Activated T-helper 1 cell treated with anti-CD3 and anti-CD28 coated beads, Interleukin-12 subunit alpha, Interleukin-12 subunit beta, Interleukin-2, Interleukin-4 antibody, amounts not matched to agents 30 ng/mL and 10 ng/mL and 1 ng/mL, durations not matched to agents 14 hours and 24 hours and 36 hours (primary cell): ENCODE data around the gene VAMP2. TPM values are rescaled to one million over a fixed set of nuclear protein-coding genes. Genes with fewer than 3 reads are reported as not detected.

Source experiments
- DNase-seq: peaks from one replicate; pipeline ENCODE4 v3.0.0; 2021; ENCODE audit warnings: low spot score
- H3K27ac Mint-ChIP-seq: one replicate; pipeline ENCODE4 v1.8.0; 2021; ENCODE audit warnings: mild to moderate bottlenecking, mixed read lengths
- H3K27me3 Mint-ChIP-seq: one replicate; pipeline ENCODE4 v1.8.0; 2022; ENCODE audit warnings: mild to moderate bottlenecking, moderate library complexity, mixed read lengths; ENCODE audit not compliant: insufficient read depth
- H3K36me3 Mint-ChIP-seq: one replicate; pipeline ENCODE4 v1.8.0; 2021; ENCODE audit warnings: low read depth, mixed read lengths
- H3K4me1 Mint-ChIP-seq: one replicate; pipeline ENCODE4 v1.8.0; 2021; ENCODE audit warnings: low read depth, mixed read lengths
- H3K4me3 Mint-ChIP-seq: one replicate; pipeline ENCODE4 v1.8.0; 2021; ENCODE audit warnings: mild to moderate bottlenecking, moderate library complexity, mixed read lengths
- H3K9me3 Mint-ChIP-seq: one replicate; pipeline ENCODE4 v1.8.0; 2021; ENCODE audit warnings: mixed read lengths
- intact Hi-C: fragments of 100-400 bp; cut with micrococcal nuclease; formaldehyde crosslinking; loops from one replicate; pipeline ENCODE4 v1.15.1; 2024
- total RNA-seq: library from RNA; stranded (reverse); gene quantifications from 2 replicates; pipeline ENCODE4 v1.2.3, GENCODE V29; 2022

VAMP2 gene, protein sequence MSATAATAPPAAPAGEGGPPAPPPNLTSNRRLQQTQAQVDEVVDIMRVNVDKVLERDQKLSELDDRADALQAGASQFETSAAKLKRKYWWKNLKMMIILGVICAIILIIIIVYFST
- total RNA-seq: 54.7 and 55.9 TPM in 2 replicates

DNA sequence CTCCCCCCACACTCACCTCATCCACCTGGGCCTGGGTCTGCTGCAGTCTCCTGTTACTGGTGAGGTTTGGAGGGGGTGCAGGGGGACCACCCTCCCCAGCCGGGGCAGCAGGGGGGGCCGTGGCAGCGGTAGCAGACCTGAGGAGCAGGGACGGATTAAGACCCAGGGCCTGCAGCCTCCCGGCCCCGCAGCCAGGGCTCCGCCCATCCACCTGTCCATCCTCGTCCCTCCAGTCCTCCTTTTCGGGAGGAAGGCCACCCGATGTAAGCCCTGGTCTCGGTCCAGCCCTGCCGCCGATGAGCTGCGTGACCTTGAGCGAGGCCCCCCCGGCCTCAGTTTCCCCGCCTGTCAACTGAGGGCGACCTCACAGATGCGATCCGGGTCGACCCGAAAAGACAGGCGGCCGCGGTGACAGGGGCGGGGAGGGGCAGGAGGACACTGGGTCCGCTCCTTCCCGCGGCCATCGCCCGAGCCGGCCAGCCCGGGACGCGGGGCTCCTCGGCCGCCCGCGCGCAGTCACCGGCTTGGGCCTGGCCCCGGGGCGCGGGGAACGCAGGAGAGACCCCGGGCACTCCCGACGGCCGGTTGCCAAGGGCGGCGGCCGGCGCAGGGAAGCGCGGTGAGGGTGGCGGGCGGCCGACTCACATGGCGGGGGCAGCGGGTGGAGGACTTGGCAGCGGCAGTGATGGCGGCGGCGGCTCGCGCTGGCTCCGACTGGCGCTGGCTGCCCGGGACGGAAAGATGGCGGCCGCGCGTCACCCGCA is at the start of gene VAMP2:
TSS of gene VAMP2 (minus strand) at position 716 of the 764 bp plus-strand sequence. CDS start at position 647, 69 bp downstream.
- H3K4me1 Mint-ChIP-seq: peaks cover 60% of the 10 kb centered on the region

DNA sequence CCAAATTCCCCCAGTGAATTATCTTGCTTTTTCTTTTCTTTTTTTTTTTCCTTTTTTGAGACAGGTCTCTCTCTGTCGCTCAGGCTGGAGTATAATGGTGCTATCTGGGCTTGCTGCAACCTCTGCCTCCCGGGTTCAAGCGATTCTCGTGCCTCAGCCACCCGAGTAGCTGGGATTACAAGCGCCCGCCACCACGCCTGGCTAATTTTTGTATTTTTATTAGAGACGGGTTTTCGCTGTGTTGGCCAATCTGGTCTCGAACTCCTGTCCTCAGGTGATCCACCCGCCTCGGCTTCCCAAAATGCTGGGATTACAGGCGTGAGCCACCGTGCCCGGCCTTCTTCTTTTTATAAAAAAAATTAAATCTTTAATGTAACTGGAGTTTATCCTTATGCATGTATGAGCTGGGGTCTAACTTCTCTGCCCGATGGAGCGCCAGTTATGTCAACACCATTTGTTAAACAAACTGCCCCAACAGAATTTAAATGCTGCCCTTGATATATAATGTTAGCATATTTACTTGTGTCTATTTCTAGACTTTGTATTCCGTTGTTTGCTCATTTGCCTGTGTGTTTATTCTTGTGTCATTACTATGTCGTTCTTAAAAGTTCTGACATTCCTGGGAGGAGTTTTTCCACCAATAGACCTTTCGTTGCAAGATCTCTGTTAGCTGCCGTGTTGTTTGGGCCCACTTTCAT is 48.2 kb upstream of the VAMP2 start:
- no peaks in the 10 kb centered on the region for H3K27me3 Mint-ChIP-seq

More for the DNA sequence above, at the start of gene VAMP2:
- intact Hi-C loops: no loop called here
- Mint-ChIP-seq H3K4me3 (peak within 1 kb of the TSS; percentile 88), H3K27ac (peak within 1 kb of the TSS; percentile 99), H3K27me3 (no peaks in the 10 kb centered on the region), H3K9me3 (no peaks in the 10 kb centered on the region), H3K36me3 (peaks cover 27% of the 10 kb centered on the region)
- DNase-seq: peak; percentile 84

DNA sequence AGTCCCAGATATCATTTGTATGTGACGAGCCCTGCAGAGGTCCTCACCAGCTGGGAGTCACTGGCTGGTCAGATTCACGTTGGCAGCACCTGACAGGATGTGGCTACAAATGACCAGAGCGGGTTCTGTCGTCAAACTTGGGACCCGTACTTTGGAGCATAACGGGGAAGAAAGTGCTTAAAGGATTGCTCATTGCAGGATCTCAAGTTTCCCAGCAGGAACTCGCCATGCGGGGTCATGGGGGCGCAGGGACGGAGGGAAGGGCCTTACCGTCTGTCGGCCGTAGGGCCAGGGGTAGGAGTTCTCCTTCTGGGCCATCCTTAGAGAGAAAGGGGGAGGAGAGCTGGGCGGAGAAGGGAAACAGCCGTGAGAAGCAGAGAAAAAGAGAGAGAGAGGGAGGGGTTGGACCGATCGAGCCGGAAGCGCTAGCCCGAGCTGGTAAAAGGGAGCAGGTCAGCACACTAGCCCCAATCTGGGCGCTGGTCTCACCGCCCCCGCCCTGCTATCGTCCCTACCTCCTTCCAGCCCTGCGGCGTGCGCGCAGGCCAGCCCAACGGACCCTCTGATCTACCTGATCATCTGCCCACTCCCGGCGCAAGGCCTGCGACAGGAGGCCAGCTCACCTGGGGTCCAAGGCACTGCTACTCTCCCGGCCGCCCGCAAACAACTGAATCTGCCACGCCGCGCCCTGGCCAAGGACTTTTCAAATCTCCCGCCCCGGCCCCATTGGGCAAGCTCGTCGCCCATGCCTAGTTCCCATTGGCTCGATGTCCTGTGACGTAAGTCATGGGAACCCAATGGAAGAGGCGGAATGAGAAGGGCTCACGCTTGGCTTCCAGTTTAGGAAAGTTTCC is 47.4 kb upstream of the VAMP2 start, which contains the start of gene AURKB:
TSS of gene AURKB (minus strand) at position 669 of the 854 bp plus-strand sequence. CDS start at position 318, 351 bp downstream.
- Mint-ChIP-seq H3K27me3 (no peaks in the 10 kb centered on the region), H3K27ac (peak within 1 kb of the TSS; percentile 94), H3K4me3 (peak within 1 kb of the TSS; percentile 96)

More for the DNA sequence above, 48.2 kb upstream of the VAMP2 start:
- no peaks in the 10 kb centered on the region for H3K9me3 Mint-ChIP-seq
- intact Hi-C loops: loop anchor here (1.0 to 5.0 kb wide), 5 partner anchors 9 to 36 kb away; partner anchors contain the start of genes CTC1 and PFAS
- H3K4me1 Mint-ChIP-seq: peaks cover 34% of the 10 kb centered on the region
- H3K36me3 Mint-ChIP-seq: peaks cover 14% of the 10 kb centered on the region
- H3K27ac Mint-ChIP-seq: peak overlapping the region; percentile 94
- H3K4me3 Mint-ChIP-seq: peak overlapping the region; percentile 96
- no peak for DNase-seq

DNA sequence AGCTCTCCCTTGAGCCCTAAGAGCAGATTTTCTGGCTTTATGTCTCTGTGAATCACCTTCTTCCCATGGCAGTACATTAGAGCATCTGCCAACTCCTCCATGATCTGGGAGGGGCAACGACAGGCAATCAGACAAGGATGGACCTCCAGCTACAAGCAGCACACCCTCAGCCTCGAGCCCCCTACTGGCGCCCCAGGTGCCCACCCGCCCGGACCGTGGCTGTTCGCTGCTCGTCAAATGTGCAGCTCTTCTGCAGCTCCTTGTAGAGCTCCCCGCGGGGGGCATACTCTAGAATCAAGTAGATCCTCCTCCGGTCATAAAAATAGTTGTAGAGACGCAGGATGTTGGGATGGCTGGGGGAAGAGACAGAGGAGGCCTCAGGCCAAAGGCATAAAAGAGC is 43.8 kb upstream of the VAMP2 start:
- Mint-ChIP-seq H3K27me3 (no peaks in the 10 kb centered on the region), H3K4me1 (peaks cover 29% of the 10 kb centered on the region), H3K36me3 (peaks cover 27% of the 10 kb centered on the region), H3K9me3 (no peaks in the 10 kb centered on the region), H3K4me3 (no peak overlapping the region), H3K27ac (no peak overlapping the region)
- DNase-seq: no peak
- intact Hi-C loops: no loop called here

More for the DNA sequence above, 47.4 kb upstream of the VAMP2 start, which contains the start of gene AURKB:
- intact Hi-C loops: loop anchor here (1.0 to 5.0 kb wide), 5 partner anchors 10 to 37 kb away; partner anchors contain the start of genes CTC1 and PFAS
- DNase-seq: peak; percentile 91
- H3K4me1 Mint-ChIP-seq: peaks cover 34% of the 10 kb centered on the region
- no peaks in the 10 kb centered on the region for H3K9me3 Mint-ChIP-seq
- peaks cover 16% of the 10 kb centered on the region for H3K36me3 Mint-ChIP-seq

DNA sequence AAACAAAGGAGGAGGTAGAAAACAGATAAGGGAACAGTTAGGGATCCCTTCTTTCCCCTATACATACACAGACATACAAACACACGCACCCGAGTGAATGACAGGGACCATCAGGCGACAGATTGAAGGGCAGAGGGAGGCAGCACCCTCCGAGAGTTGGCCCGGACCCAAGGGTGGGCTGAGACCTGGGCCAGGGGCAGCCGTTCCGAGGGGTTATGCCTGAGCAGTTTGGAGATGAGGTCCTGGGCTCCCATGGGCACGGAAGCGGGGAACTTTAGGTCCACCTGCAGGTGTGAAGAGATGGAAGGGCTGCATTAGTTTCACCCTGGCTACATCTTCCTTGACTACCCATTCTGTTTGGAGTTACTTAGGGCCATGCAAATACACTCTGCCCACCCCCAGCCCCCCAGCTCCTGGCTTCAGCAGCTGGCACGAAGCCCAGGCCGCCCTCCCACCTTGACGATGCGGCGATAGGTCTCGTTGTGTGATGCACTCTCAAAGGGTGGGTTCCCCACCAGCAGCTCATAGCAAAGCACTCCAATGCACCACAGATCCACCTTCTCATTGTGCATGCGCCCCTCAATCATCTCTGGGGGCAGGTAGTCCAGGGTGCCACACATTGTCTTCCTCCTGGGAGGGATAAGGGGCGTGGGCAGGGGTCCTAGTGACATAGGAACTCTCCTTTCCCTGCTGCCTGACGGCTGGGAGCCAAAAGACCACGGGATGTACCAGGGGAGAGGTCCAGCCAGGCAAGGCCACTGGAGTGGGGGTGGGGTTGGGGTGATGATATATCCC is 42.2 kb upstream of the VAMP2 start:
- Mint-ChIP-seq H3K4me3 (no peak overlapping the region), H3K9me3 (no peaks in the 10 kb centered on the region), H3K27me3 (no peaks in the 10 kb centered on the region), H3K27ac (no peak overlapping the region), H3K36me3 (peaks cover 30% of the 10 kb centered on the region), H3K4me1 (peaks cover 26% of the 10 kb centered on the region)
- DNase-seq: no peak
- intact Hi-C loops: no loop called here

DNA sequence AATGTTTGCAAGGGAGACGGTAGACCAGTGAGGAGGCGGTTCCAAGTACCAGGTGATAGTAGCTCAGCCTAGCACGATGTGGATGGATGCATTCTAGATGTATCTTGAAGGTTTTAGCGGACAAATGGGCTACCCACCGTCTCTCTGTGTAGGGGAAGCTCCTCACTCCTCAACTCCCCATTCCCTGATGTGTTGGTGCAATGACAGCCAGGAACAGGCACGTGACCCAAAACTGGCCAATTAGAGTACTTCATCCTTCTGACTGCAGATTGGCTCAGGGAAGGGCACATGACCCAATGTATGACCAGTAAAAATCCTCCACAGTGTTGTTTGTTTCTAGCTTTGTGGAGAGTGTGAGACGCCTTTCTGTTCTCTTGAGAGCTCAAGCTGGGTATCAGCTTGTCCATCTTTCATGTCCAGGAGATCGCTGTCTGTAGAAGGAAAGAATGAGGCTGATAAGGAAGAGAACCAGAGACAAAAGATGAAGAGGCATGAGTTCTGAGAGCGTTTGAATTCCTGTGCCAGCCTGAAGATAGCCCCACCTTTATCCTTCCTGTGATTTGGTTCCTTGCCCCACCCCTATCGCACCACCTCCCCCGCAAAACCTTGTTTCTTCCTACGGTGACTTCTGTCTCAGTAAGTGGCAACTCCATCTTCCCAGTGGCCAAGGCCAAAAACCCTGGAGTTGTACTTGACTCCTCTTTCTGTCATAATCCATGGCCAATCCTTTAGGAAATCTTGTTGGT is 29.5 kb upstream of the VAMP2 start:
- H3K9me3 Mint-ChIP-seq: no peaks in the 10 kb centered on the region
- intact Hi-C loops: loop anchor here (1.0 kb wide), 2 partner anchors 8 to 18 kb away; partner anchors contain the start of gene AURKB
- no peaks in the 10 kb centered on the region for H3K27me3 Mint-ChIP-seq
- H3K36me3 Mint-ChIP-seq: no peaks in the 10 kb centered on the region
- H3K27ac Mint-ChIP-seq: no peak overlapping the region
- H3K4me1 Mint-ChIP-seq: peaks cover 18% of the 10 kb centered on the region
- H3K4me3 Mint-ChIP-seq: no peak overlapping the region
- peak; percentile 73 for DNase-seq

DNA sequence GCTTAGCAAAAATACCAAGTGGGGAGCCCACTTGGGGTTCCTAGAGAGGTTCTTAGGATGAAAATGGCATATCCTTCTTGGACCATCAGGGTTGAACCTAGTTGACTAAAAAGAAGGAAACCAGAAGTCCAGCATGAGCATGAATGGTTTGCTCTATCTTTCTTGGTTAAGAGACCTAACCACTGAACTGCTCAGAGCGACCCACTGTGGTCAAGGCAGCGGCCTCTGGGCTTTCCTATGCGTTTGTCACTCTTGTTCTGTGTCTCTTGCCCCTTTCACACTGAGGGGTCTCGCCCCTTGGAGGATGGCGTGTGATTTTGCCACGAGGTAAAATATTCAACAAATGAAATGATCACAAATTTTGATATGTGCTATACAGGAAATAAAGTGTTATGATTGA is 27.8 kb upstream of the VAMP2 start:
- H3K4me1 Mint-ChIP-seq: peaks cover 11% of the 10 kb centered on the region
- no peaks in the 10 kb centered on the region for H3K36me3 Mint-ChIP-seq
- H3K27ac Mint-ChIP-seq: peak overlapping the region; percentile 84
- no peak overlapping the region for H3K4me3 Mint-ChIP-seq
- intact Hi-C loops: loop anchor here (2.0 kb wide), 1 partner anchor 98 kb away; the partner anchor contains the start of gene RANGRF
- H3K9me3 Mint-ChIP-seq: no peaks in the 10 kb centered on the region
- no peaks in the 10 kb centered on the region for H3K27me3 Mint-ChIP-seq
- DNase-seq: no peak

DNA sequence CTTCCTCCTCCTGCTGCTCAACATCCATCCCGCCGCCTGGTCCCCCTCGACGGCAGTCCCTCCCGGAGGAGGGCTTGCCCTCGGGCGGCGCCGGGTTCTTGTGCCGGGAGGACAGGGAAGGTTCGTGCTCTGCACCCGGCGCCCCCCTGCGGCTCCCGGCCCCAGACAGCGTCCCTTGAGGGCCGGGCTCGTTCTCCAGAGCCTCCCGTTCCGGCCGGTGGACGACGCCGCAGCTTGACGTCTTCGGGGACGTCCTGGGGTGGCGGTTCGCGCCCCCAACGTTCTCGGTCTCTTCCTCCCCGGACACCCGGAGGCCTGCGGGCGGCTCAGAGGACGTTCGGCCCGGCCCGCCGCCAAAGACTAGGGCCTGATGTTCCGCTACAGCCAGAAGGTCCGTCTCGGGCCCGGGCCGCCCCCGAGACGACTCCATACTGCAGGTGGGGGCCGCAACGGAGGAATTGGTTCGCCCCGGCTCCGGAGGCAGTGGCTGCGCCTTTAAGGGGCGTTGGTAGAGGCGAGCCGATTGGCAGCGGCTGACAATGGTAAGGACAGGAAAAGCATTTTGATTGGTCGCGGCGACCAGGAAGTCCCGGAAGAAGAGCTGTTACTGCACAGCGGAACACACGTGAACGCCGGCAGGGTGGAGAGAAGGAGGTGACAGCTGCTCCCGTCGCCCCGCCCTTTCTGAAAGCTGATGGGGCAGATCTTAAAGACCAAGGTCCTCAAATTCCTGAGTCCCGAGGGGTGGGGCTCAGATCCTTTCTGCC is 27.1 kb upstream of the VAMP2 start, which contains the start of gene BORCS6:
TSS of gene BORCS6 (minus strand) at position 470 of the 767 bp plus-strand sequence. CDS start at position 430, 40 bp downstream.
- H3K4me3 Mint-ChIP-seq: no peak within 1 kb of the TSS
- H3K27me3 Mint-ChIP-seq: no peaks in the 10 kb centered on the region
- no peaks in the 10 kb centered on the region for H3K36me3 Mint-ChIP-seq
- intact Hi-C loops: loop anchor here (2.0 kb wide), 1 partner anchor 99 kb away; the partner anchor contains the start of gene RANGRF
- peak; percentile 94 for DNase-seq
- H3K9me3 Mint-ChIP-seq: no peaks in the 10 kb centered on the region
- peaks cover 11% of the 10 kb centered on the region for H3K4me1 Mint-ChIP-seq
- H3K27ac Mint-ChIP-seq: peak within 1 kb of the TSS; percentile 84

DNA sequence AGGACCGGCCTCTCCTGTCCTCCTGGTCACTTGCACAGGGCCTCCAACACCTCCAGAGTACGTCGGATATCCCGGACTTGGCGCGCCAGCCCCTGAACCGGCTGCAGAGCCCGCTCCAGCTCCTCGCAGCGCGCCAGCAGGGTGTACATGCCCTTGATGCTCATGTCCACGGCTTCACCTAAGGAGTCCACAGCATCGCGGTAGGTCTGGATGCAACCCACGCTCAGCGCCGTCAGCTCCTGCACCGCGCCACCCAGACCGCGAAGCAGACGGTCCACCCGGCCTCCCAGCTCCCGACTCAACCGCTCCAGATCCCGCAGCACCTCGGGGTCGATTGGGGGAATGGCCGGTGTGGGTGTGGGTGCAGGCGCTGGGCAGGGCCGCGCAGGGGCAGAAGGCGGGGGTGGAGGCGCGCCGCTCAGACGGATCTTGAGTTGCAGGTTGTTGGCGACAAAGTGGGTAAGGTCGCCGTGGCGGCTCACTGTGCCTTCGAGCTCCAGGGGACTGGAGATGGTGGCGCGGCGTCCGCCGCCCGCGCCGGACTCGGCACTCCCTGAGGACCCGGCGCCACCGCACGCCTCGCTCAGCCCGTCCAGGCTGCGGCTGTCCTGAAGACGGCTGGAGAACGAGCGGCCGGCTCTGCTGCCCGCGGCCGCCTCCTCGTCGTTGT is 26.4 kb upstream of the VAMP2 start:
- Mint-ChIP-seq H3K4me1 (peaks cover 12% of the 10 kb centered on the region), H3K9me3 (no peaks in the 10 kb centered on the region), H3K27me3 (no peaks in the 10 kb centered on the region), H3K27ac (peak overlapping the region; percentile 84), H3K36me3 (no peaks in the 10 kb centered on the region), H3K4me3 (no peak overlapping the region)
- intact Hi-C loops: no loop called here
- peak; percentile 19 for DNase-seq

DNA sequence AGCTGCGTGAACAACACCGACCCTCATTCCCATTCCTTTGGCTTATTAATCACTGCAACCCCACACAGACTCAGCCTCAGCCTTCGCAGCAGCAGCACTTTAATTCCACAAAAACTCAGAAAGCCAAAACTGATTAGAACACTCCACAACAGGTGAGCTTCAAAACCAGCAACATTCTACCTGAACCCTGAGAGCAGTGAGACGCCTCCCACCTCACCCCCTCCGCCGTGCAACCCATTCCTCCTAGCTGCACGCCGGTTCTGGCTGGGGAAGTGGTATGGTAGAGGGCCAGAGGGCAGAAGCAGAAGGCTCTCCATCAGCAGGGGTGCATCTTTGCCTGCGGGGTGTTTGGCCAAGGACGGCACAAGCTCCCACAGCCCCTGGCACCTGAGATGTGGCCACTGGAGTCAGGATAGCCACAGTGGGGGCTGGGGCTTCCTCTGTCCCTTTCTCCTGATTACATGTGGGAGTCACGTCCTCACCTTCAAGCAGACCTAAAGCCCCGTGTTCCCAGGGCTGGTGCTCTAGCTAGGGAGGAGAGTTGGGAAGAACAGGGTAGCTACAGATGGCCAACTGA is 25.6 kb upstream of the VAMP2 start:
- DNase-seq: no peak
- Mint-ChIP-seq H3K27me3 (no peaks in the 10 kb centered on the region), H3K4me1 (peaks cover 17% of the 10 kb centered on the region), H3K9me3 (no peaks in the 10 kb centered on the region), H3K27ac (no peak overlapping the region), H3K36me3 (no peaks in the 10 kb centered on the region), H3K4me3 (no peak overlapping the region)
- intact Hi-C loops: no loop called here
